Measurements from ENCODE around the gene RARB. TPM values are rescaled to one million over a fixed set of nuclear protein-coding genes. Genes with fewer than 3 reads are reported as not detected.

The RARB gene
- total RNA-seq, 2 donors from 2014 or later, result 21.5 to 21.9 TPM

DNA sequence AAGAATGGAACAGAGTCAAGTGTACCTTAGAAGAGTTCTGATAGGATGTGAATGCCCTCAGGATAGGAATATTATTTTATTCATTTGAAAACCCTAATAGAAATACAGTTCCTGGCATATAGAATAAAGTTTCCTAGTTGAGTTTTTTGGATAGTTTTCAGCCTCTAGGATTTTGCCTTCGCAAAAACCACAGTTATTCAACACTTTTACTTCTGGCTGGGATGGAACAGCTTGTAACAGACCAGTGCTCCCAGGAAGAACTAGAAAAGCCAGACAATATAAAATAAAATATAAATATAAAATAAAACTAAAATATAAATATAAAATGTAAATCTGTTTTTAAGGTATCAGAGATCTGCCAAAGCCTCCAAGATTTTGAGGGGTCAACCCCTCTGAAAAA lies 27.5 kb upstream of the RARB start:
- peaks cover 10% of the 10 kb centered on the region for H3K9me3 ChIP-seq (ENCODE audit: control insufficient read depth, low read length)
- no peak for DNase-seq
- Mint-ChIP-seq H3K4me1 (peaks cover 29% of the 10 kb centered on the region), H3K27me3 (ENCODE audit: insufficient read depth) (no peaks in the 10 kb centered on the region), H3K36me3 (ENCODE audit: low read depth) (no peaks in the 10 kb centered on the region), H3K27ac (no peak overlapping the region), H3K4me3 (no peak overlapping the region), H3K9me3 (no peaks in the 10 kb centered on the region)
- WGBS, 2 experiments (ENCODE audit: insufficient coverage in 1 of 2, insufficient read length in 1 of 2), result 92% methylated on average over 1 of the region's 1 CpG; no CpG with 5 or more reads in 1 of the 2 experiments
- no peak overlapping the region for H3K4me3 ChIP-seq (ENCODE audit: low read length)
- no peaks in the 10 kb centered on the region for H3K36me3 ChIP-seq (ENCODE audit: control insufficient read depth, insufficient read depth, low read length)
- H3K27me3 ChIP-seq (ENCODE audit: control insufficient read depth, insufficient read depth, low read length, poor library complexity, severe bottlenecking), result no peaks in the 10 kb centered on the region
- H3K4me1 ChIP-seq (ENCODE audit: control insufficient read depth, insufficient read depth, low read length), result peaks cover 4% of the 10 kb centered on the region
- no peak overlapping the region for H3K9ac ChIP-seq (ENCODE audit: extremely low read depth, low read length, poor library complexity, severe bottlenecking)
- H3K27ac ChIP-seq (ENCODE audit: low read depth, low read length), result no peak overlapping the region
- TF ChIP-seq, protein P1, sequence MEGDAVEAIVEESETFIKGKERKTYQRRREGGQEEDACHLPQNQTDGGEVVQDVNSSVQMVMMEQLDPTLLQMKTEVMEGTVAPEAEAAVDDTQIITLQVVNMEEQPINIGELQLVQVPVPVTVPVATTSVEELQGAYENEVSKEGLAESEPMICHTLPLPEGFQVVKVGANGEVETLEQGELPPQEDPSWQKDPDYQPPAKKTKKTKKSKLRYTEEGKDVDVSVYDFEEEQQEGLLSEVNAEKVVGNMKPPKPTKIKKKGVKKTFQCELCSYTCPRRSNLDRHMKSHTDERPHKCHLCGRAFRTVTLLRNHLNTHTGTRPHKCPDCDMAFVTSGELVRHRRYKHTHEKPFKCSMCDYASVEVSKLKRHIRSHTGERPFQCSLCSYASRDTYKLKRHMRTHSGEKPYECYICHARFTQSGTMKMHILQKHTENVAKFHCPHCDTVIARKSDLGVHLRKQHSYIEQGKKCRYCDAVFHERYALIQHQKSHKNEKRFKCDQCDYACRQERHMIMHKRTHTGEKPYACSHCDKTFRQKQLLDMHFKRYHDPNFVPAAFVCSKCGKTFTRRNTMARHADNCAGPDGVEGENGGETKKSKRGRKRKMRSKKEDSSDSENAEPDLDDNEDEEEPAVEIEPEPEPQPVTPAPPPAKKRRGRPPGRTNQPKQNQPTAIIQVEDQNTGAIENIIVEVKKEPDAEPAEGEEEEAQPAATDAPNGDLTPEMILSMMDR (conservative IDR thresholded peaks at IDR 0.05), result no peak

- Histone ChIP-seq H3K9ac (ENCODE audit: extremely low read depth, low read length, poor library complexity, severe bottlenecking) (no peak overlapping the region), H3K27ac (ENCODE audit: low read depth, low read length) (no peak overlapping the region), H3K4me1 (ENCODE audit: control insufficient read depth, insufficient read depth, low read length) (peaks cover under 1% of the 10 kb centered on the region), H3K9me3 (ENCODE audit: control insufficient read depth, low read length) (peaks cover 7% of the 10 kb centered on the region), H3K27me3 (ENCODE audit: control insufficient read depth, insufficient read depth, low read length, poor library complexity, severe bottlenecking) (no peaks in the 10 kb centered on the region), H3K36me3 (ENCODE audit: control insufficient read depth, insufficient read depth, low read length) (no peaks in the 10 kb centered on the region), H3K4me3 (ENCODE audit: low read length) (no peak overlapping the region)
- H3K27ac Mint-ChIP-seq, result no peak overlapping the region
- H3K9me3 Mint-ChIP-seq, result no peaks in the 10 kb centered on the region
- H3K27me3 Mint-ChIP-seq (ENCODE audit: insufficient read depth), result no peaks in the 10 kb centered on the region
- no peak overlapping the region for H3K4me3 Mint-ChIP-seq
- no peaks in the 10 kb centered on the region for H3K36me3 Mint-ChIP-seq (ENCODE audit: low read depth)
- WGBS, 2 experiments (ENCODE audit: insufficient coverage in 1 of 2, insufficient read length in 1 of 2), result 87 to 96% methylated on average over 4 of the region's 4 CpGs
- TF ChIP-seq, protein P1 (conservative IDR thresholded peaks at IDR 0.05), result no peak
- peaks cover 16% of the 10 kb centered on the region for H3K4me1 Mint-ChIP-seq
- no peak for DNase-seq
Observed at GRCh38 chr3:25403968-25404367, 24.1 kb upstream of the RARB start.

GRCh38 chr3:25404569-25404968 lies 23.5 kb upstream of the RARB start:
- H3K27me3 Mint-ChIP-seq (ENCODE audit: insufficient read depth), result no peaks in the 10 kb centered on the region
- H3K4me1 ChIP-seq (ENCODE audit: control insufficient read depth, insufficient read depth, low read length), result peaks cover under 1% of the 10 kb centered on the region
- peaks cover 7% of the 10 kb centered on the region for H3K9me3 ChIP-seq (ENCODE audit: control insufficient read depth, low read length)
- TF ChIP-seq, protein P1 (conservative IDR thresholded peaks at IDR 0.05), result no peak
- H3K27me3 ChIP-seq (ENCODE audit: control insufficient read depth, insufficient read depth, low read length, poor library complexity, severe bottlenecking), result no peaks in the 10 kb centered on the region
- WGBS, 2 experiments (ENCODE audit: insufficient coverage in 1 of 2, insufficient read length in 1 of 2), result 93 to 95% methylated on average over 3 to 4 of the region's 4 CpGs
- no peaks in the 10 kb centered on the region for H3K9me3 Mint-ChIP-seq
- H3K36me3 Mint-ChIP-seq (ENCODE audit: low read depth), result no peaks in the 10 kb centered on the region
- no peaks in the 10 kb centered on the region for H3K36me3 ChIP-seq (ENCODE audit: control insufficient read depth, insufficient read depth, low read length)
- no peak overlapping the region for H3K4me3 ChIP-seq (ENCODE audit: low read length)
- peaks cover 11% of the 10 kb centered on the region for H3K4me1 Mint-ChIP-seq
- H3K27ac Mint-ChIP-seq, result no peak overlapping the region
- H3K9ac ChIP-seq (ENCODE audit: extremely low read depth, low read length, poor library complexity, severe bottlenecking), result no peak overlapping the region
- DNase-seq, result no peak
- H3K27ac ChIP-seq (ENCODE audit: low read depth, low read length), result no peak overlapping the region
- no peak overlapping the region for H3K4me3 Mint-ChIP-seq
